HepG2 (cell line): Measurements from ENCODE around the gene SH2D7. TPM values are rescaled to one million over a fixed set of nuclear protein-coding genes. Genes with fewer than 3 reads are reported as not detected.

ENCODE experiments used
- ATAC-seq: fragments of 200-7000 bp; cut with Tn5 transposase; 3 replicates; pipeline ENCODE4 v1.9.1; 2020; ENCODE audit warnings: mild to moderate bottlenecking, moderate library complexity
- BruUV-seq: library from RNA; stranded (reverse); fragments of 400-500 nt; replicated peaks from 2 replicates; lab custom pipeline; 2021; lab: Mats Ljungman, UMichigan
- CTCF ChIA-PET: fragments of 300-600 bp; formaldehyde crosslinking; extraction: SDS; loops from one replicate; lab custom pipeline; 2021; ENCODE audit warnings: low total read pairs, inconsistent platforms, low intra/inter-chr PET ratio; lab: Yijun Ruan, JAX
- POLR2A ChIA-PET: fragments of 350-600 bp; sonication (Branson Sonifier 250); formaldehyde crosslinking; loops from one replicate; lab custom pipeline; 2020; ENCODE audit warnings: antibody characterized with exemption, inconsistent platforms; lab: Yijun Ruan, JAX
- DNase-seq: peaks from one replicate; pipeline ENCODE4 v3.0.0-alpha.2; 2015; ENCODE audit warnings: low spot score
- FAIRE-seq: peaks from 3 replicates; lab custom pipeline; 2011; peaks lifted over from hg19 to GRCh38; lab: Jason Lieb, UNC
- H2AFZ ChIP-seq: one replicate; pipeline ENCODE4 v1.6.1; 2011; ENCODE audit warnings: low read length, inconsistent platforms
- H3K27ac ChIP-seq: fragments of 300-600 bp; 3 replicates; pipeline ENCODE4 v1.8.0; 2011; ENCODE audit warnings: mixed run types, mild to moderate bottlenecking, mixed read lengths, low read length, inconsistent platforms; ENCODE audit not compliant: insufficient read depth; ENCODE audit errors: extremely low read length
- H3K27me3 ChIP-seq, 2 experiments: fragments of 200-600 bp in 1 of 2; 2 replicates in 1 of 2; 3 replicates in 1 of 2; pipeline versions ENCODE4 v1.6.0 to v1.8.0; 2011; ENCODE audit warnings: low read length in 2 of 2, mild to moderate bottlenecking in 2 of 2, moderate library complexity in 2 of 2, inconsistent platforms in 1 of 2; ENCODE audit not compliant: insufficient read depth in 2 of 2, control insufficient read depth in 1 of 2
- H3K36me3 ChIP-seq, 2 experiments: fragments of 200-600 bp in 1 of 2; replicated peaks in 1 of 2; 2 replicates in 1 of 2; 3 replicates in 1 of 2; pipeline versions ENCODE4 v1.5.1 to v1.8.0; 2011; ENCODE audit warnings: low read length in 2 of 2, inconsistent platforms in 1 of 2; ENCODE audit not compliant: insufficient read depth in 2 of 2, control insufficient read depth in 1 of 2
- H3K4me1 ChIP-seq: 2 replicates; pipeline ENCODE4 v1.5.1; 2012; ENCODE audit warnings: low read length, inconsistent platforms; ENCODE audit not compliant: insufficient read depth
- H3K4me2 ChIP-seq: 2 replicates; pipeline ENCODE4 v1.6.0; 2011; ENCODE audit warnings: low read depth, low read length, inconsistent platforms
- H3K4me3 ChIP-seq, 3 experiments: fragments of 200-600 bp in 1 of 3; sonication (generic), shearing (Covaris generic) in 1 of 3; replicated peaks in 1 of 3; 2 replicates each; pipeline ENCODE4 v1.5.1; 2011 to 2016; ENCODE audit warnings: low read length in 3 of 3, inconsistent platforms in 2 of 3, low read depth in 2 of 3, mild to moderate bottlenecking in 2 of 3, control low read depth in 1 of 3, mixed read lengths in 1 of 3; ENCODE audit not compliant: insufficient read depth in 1 of 3
- H3K79me2 ChIP-seq: one replicate; pipeline ENCODE4 v1.6.1; 2011; ENCODE audit warnings: low read length, inconsistent platforms; ENCODE audit not compliant: insufficient read depth
- H3K9ac ChIP-seq: 2 replicates; pipeline ENCODE4 v1.6.0; 2011; ENCODE audit warnings: mild to moderate bottlenecking, low read depth, low read length, inconsistent platforms; ENCODE audit not compliant: insufficient read depth
- H3K9me3 ChIP-seq: 2 replicates; pipeline ENCODE4 v1.5.1; 2012; ENCODE audit warnings: mild to moderate bottlenecking, low read length
- H4K20me1 ChIP-seq: 2 replicates; pipeline ENCODE4 v1.6.0; 2011; ENCODE audit warnings: inconsistent platforms, mild to moderate bottlenecking, low read length, moderate library complexity; ENCODE audit not compliant: insufficient read depth
- CREB1 ChIP-seq, 2 experiments: fragments of 450-650 bp in 1 of 2; IDR thresholded peaks; 2 replicates each; pipeline ENCODE4 v1.6.1; 2016 to 2017; ENCODE audit warnings: control low read depth in 1 of 2, mild to moderate bottlenecking in 1 of 2, missing compliant biosample characterization in 1 of 2, missing genetic modification characterization in 1 of 2
- CREM ChIP-seq, 2 experiments: sonication (generic) in 1 of 2; formaldehyde crosslinking in 1 of 2; IDR thresholded peaks; 2 replicates each; pipeline versions ENCODE4 v1.4.0 to v1.6.1; 2016 to 2020; ENCODE audit warnings: antibody characterized with exemption in 1 of 2, mild to moderate bottlenecking in 1 of 2, missing genetic modification reagents in 1 of 2
- MZF1 ChIP-seq: sonication (generic); formaldehyde crosslinking; IDR thresholded peaks from 2 replicates; pipeline ENCODE4 v1.8.1; 2023; ENCODE audit warnings: mild to moderate bottlenecking, missing genetic modification reagents, borderline replicate concordance
- NPAS2 ChIP-seq: sonication (generic); formaldehyde crosslinking; IDR thresholded peaks from 2 replicates; pipeline ENCODE4 v1.8.0; 2022; ENCODE audit warnings: mild to moderate bottlenecking, missing genetic modification reagents, borderline replicate concordance
- PAF1 ChIP-seq: IDR thresholded peaks from 2 replicates; pipeline ENCODE4 v1.6.1; 2016; ENCODE audit warnings: missing genetic modification reagents, missing compliant biosample characterization
- SP2 ChIP-seq: sonication (generic); formaldehyde crosslinking; IDR thresholded peaks from 2 replicates; pipeline ENCODE4 v1.5.1; 2020; ENCODE audit warnings: mild to moderate bottlenecking, missing genetic modification reagents
- THYN1 ChIP-seq: sonication (generic); formaldehyde crosslinking; IDR thresholded peaks from 2 replicates; pipeline ENCODE4 v1.8.1; 2023; ENCODE audit warnings: low read depth, mild to moderate bottlenecking, moderate library complexity, missing genetic modification reagents, borderline replicate concordance
- ZBTB1 ChIP-seq: sonication (generic); formaldehyde crosslinking; IDR thresholded peaks from 2 replicates; pipeline ENCODE4 v1.4.0; 2020; ENCODE audit warnings: missing genetic modification reagents, borderline replicate concordance
- ZFX ChIP-seq: sonication (generic); formaldehyde crosslinking; IDR thresholded peaks from 2 replicates; pipeline ENCODE4 v1.4.0; 2020; ENCODE audit warnings: mild to moderate bottlenecking, low read depth, missing genetic modification reagents, moderate library complexity
- WGBS: methylation state at CpG from one replicate; pipeline ENCODE4 v1.1.6; 2017; ENCODE audit warnings: low lambda C conversion rate; 5-methylcytosine and 5-hydroxymethylcytosine counted together
- in situ Hi-C: cut with HindIII; loops from 2 replicates; pipeline ENCODE4 v1.10.0; 2017; ENCODE audit warnings: low pct_unique_long_range_greater_than_20kb; ENCODE audit not compliant: extremely low pct_ligation_motif_present
- intact Hi-C: fragments of 100-400 bp; cut with micrococcal nuclease; formaldehyde crosslinking; loops from one replicate; pipeline ENCODE4 v1.10.0; 2022; ENCODE audit not compliant: unreplicated experiment
- polyA plus RNA-seq, 8 experiments: library from polyadenylated mRNA; depleted of rRNA in 3 of 8; stranded (reverse) in 7 of 8; unstranded in 1 of 8; fragments of >200 nt; fragmentation: Illumina TruSeq in 4 of 8; extraction: Trizol in 4 of 8; gene quantifications; 2 replicates each; pipeline versions ENCODE4 v1.2.1 to v1.2.3, GENCODE V29; 2011 to 2016; ENCODE audit warnings: low read depth in 4 of 8, missing spikeins in 1 of 8, mixed read lengths in 1 of 8; ENCODE audit not compliant: insufficient read depth in 1 of 8
- total RNA-seq, 5 experiments: library from RNA; depleted of rRNA; stranded (reverse); fragments of >200 nt; fragmentation: Illumina TruSeq; extraction: Trizol; gene quantifications; 2 replicates each; pipeline ENCODE4 v1.2.3, GENCODE V29; 2016; ENCODE audit warnings: low read depth in 1 of 5
- TF ChIP-seq, protein P1 (sequence below): IDR thresholded peaks from 2 replicates; pipeline ENCODE4 v1.6.1; 2012; ENCODE audit warnings: inconsistent platforms
- TF ChIP-seq, protein P2 (sequence below): IDR thresholded peaks from 2 replicates; pipeline ENCODE4 v1.6.1; 2016; ENCODE audit warnings: mild to moderate bottlenecking, missing biosample characterization, missing genetic modification reagents
- TF ChIP-seq, protein P3 (sequence below): fragments of 450-650 bp; IDR thresholded peaks from 2 replicates; pipeline ENCODE4 v1.6.1; 2016
- TF ChIP-seq, protein P4 (sequence below): sonication (generic); formaldehyde crosslinking; conservative IDR thresholded peaks from 2 replicates; pipeline ENCODE4 v1.8.0; 2022; ENCODE audit warnings: mild to moderate bottlenecking, moderate library complexity, missing genetic modification reagents
- TF ChIP-seq, protein P5 (sequence below): sonication (generic); formaldehyde crosslinking; conservative IDR thresholded peaks from 2 replicates; pipeline ENCODE4 v1.8.0; 2022; ENCODE audit warnings: missing genetic modification reagents

Gene SH2D7
- total and polyA plus RNA-seq, 2 of the 13 experiments (the other 11 are each of a cell fraction or from before 2014, with no cell fraction given), result not detected

DNA sequence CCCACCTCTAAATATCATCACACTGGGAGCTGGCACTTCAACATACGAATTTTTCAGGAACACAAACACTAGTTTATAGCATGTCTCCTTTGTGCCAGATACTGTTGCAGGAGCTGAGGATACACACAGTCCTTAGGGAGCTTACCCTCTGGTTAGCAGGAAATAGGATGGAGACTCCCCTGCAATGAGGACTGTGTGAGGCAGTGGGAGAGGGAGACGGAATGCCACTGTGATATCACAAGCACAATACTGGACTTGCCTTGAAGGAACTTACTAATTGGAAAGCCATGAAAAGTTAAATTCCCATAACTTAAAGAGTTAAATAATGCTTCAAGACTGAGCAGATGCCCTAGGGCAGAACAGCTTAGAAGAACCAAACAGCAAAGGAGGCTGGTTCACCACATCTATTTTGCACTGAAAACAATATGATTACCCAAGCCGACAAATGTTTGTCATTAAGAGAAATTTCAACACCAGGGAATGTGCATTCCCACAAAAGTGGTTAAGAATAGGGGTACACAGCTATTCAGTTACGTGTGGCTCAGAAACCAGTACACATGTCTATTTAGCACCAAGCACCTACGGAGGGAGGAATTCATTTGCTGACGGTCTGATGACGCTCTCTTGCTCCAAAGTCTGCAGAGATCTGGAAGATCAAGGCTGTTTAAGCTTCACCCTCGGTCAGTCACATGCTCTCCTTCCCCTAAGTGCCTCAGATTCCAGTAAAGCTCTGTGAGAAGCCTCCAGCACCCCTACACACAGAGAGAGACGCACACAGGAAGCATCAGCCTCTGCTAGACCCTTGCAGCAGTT, 20.1 kb upstream of the SH2D7 start (continued):
- TF ChIP-seq, protein P1, sequence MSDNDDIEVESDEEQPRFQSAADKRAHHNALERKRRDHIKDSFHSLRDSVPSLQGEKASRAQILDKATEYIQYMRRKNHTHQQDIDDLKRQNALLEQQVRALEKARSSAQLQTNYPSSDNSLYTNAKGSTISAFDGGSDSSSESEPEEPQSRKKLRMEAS, result 0 out of 2 replicates have a peak, but pooled peaks have one; percentile 29
- TF ChIP-seq CREB1 (IDR thresholded peaks at IDR 0.05) (peak; percentile 70), CREB1 (CRISPR knock-in tag; IDR thresholded peaks at IDR 0.05) (no peak), CREM (IDR thresholded peaks at IDR 0.05) (peak; percentile 52; the same call in 1 of the 2 replicates), CREM (CRISPR knock-in tag; IDR thresholded peaks at IDR 0.05) (no peak)

DNA sequence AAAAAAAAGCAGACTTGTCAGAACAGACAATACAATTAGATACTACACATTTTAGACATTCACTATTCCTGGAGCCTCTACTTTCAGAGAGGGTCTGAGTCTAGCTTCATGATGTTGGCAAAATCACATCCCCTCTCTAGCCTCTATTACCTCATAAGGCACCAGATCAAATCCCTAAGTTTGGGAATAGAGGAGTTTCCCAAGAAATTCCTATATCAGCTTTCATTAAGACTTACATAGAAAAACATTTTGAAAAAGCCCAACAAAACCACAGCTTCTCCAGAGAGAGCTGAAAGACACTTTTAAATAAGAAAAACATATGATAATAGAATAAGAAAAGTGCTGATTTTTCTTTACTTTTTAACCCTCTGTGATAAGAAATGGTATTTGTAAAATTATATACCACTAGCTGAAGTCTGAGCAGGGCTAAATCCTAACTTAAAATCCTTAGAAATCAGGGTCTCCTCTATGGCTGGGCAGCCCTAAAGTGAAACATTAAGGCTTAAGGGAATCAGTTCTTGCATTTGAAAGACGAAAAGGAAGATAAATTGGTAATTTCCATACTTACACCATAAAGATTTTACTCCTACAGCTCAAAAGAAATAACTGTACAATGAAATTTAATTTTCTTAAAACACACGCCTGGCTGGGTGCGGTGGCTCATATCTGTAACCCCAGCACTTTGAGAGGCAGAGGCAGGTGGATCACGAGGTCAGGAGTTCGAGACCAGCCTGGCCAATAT, 19.1 kb upstream of the SH2D7 start:
- H3K36me3 ChIP-seq, result no peaks in the 10 kb centered on the region
- POLR2A ChIA-PET, result no interaction called here
- BruUV-seq, result no TSS peak
- peaks cover 57% of the 10 kb centered on the region for H3K79me2 ChIP-seq
- ATAC-seq, result no peak
- peak overlapping the region; percentile 41; the same call in 1 of the 2 replicates for H3K4me2 ChIP-seq
- no peak overlapping the region for H2AFZ ChIP-seq
- intact Hi-C loops, result no loop called here
- no peaks in the 10 kb centered on the region for H4K20me1 ChIP-seq
- H3K9me3 ChIP-seq, result no peaks in the 10 kb centered on the region
- FAIRE-seq, result no peak
- peak overlapping the region; percentile 37 for H3K27ac ChIP-seq
- H3K9ac ChIP-seq, result no peak overlapping the region
- DNase-seq, result no peak
- WGBS, result 91% methylated on average over 5 of the region's 5 CpGs
- peaks cover 88% of the 10 kb centered on the region for H3K4me1 ChIP-seq
- TF ChIP-seq THYN1 (CRISPR knock-in tag) (no peak), NPAS2 (no peak), ZFX (CRISPR knock-in tag) (no peak), SP2 (CRISPR knock-in tag) (no peak), PAF1 (no peak), MZF1 (no peak), ZBTB1 (CRISPR knock-in tag) (no peak)
- TF ChIP-seq, protein P2, sequence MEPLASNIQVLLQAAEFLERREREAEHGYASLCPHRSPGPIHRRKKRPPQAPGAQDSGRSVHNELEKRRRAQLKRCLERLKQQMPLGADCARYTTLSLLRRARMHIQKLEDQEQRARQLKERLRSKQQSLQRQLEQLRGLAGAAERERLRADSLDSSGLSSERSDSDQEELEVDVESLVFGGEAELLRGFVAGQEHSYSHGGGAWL (CRISPR knock-in tag), result no peak
- TF ChIP-seq, protein P3, sequence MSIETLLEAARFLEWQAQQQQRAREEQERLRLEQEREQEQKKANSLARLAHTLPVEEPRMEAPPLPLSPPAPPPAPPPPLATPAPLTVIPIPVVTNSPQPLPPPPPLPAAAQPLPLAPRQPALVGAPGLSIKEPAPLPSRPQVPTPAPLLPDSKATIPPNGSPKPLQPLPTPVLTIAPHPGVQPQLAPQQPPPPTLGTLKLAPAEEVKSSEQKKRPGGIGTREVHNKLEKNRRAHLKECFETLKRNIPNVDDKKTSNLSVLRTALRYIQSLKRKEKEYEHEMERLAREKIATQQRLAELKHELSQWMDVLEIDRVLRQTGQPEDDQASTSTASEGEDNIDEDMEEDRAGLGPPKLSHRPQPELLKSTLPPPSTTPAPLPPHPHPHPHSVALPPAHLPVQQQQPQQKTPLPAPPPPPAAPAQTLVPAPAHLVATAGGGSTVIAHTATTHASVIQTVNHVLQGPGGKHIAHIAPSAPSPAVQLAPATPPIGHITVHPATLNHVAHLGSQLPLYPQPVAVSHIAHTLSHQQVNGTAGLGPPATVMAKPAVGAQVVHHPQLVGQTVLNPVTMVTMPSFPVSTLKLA, result no peak
- TF ChIP-seq, protein P4, sequence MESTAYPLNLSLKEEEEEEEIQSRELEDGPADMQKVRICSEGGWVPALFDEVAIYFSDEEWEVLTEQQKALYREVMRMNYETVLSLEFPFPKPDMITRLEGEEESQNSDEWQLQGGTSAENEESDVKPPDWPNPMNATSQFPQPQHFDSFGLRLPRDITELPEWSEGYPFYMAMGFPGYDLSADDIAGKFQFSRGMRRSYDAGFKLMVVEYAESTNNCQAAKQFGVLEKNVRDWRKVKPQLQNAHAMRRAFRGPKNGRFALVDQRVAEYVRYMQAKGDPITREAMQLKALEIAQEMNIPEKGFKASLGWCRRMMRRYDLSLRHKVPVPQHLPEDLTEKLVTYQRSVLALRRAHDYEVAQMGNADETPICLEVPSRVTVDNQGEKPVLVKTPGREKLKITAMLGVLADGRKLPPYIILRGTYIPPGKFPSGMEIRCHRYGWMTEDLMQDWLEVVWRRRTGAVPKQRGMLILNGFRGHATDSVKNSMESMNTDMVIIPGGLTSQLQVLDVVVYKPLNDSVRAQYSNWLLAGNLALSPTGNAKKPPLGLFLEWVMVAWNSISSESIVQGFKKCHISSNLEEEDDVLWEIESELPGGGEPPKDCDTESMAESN (CRISPR knock-in tag), result no peak
- TF ChIP-seq, protein P5, sequence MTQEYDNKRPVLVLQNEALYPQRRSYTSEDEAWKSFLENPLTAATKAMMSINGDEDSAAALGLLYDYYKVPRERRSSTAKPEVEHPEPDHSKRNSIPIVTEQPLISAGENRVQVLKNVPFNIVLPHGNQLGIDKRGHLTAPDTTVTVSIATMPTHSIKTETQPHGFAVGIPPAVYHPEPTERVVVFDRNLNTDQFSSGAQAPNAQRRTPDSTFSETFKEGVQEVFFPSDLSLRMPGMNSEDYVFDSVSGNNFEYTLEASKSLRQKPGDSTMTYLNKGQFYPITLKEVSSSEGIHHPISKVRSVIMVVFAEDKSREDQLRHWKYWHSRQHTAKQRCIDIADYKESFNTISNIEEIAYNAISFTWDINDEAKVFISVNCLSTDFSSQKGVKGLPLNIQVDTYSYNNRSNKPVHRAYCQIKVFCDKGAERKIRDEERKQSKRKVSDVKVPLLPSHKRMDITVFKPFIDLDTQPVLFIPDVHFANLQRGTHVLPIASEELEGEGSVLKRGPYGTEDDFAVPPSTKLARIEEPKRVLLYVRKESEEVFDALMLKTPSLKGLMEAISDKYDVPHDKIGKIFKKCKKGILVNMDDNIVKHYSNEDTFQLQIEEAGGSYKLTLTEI (CRISPR knock-in tag), result no peak
- in situ Hi-C loops, result no loop called here
- H3K27me3 ChIP-seq, result no peaks in the 10 kb centered on the region
- CTCF ChIA-PET, result no interaction called here
- H3K4me3 ChIP-seq, result no peak overlapping the region
